GM21447 (cell line): ENCODE measurements around the gene GLB1L2.

ENCODE experiments used
- ATAC-seq: cut with Tn5 transposase; IDR thresholded peaks from one replicate; pipeline ENCODE4 v1.9.1; 2021; ENCODE audit not compliant: unreplicated experiment

GLB1L2 gene

DNA sequence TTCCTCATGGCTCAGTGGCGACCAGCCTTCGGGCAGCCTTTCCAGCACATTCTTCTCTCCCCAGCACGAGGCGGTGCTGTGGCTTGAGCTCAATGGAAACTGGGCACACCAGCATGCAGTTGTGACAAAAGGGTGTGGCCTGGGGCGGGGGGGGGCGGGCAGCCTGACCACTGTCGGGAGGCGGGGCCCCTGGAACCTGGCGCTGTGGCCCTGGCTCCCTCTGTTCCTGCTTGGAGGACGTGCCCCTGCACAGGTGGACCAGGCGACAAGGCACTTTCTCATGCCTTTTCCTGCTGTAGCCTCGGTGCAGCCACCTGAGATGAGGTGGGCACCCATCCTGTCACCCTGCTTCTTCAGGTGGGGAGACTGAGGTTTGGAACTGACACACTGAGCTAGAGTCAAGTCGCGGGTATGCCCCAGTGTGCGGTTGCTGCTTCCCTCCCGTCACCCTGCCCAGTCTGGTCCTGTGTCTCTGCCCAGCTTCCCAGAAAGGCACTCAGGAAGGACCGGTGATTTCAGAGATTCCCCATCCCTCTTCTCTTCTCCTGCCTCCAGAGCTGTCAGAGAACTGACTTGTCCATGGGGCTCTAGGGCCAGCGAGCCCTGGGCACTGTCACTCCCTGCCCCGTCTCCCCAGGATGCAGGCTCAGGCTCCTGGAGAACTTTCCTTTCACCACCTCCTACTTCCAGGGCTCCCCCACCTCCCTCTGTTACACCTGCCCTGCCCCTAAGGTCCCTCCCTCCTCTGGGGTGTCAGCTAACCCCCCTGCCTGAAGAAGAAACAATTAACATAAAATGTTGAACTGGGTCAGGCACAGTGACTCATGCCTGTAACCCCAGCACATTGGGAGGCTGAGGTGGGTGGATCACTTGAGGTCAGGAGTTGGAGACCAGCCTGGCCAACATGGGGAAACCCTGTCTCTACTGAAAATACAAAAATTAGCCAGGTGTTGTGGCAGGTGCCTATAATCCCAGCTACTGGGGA lies 70.3 kb downstream of the GLB1L2 start:
- no peak for ATAC-seq

DNA sequence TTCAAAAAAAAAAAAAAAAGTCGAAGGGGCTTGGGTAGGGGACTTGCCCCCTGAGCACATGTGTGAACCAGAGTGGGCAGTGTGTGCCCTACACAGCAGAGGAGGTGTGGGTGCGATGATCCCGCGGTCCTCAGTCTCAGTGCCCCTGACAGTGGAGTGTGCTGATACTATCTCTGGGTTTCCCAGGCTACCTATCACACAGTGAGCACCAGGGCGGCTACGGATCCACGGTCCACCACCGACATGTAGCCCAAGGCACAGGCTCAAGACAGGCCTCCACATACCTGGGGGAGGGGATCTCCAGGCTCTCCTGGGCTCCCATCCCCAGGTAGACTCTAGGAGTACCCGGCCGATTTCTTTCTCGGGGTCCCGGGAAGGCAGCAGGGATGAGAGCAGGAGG lies 71.1 kb downstream of the GLB1L2 start:
- no peak for ATAC-seq

- no peak for ATAC-seq
These were observed 73.0 kb downstream of the GLB1L2 start for GRCh38 chr11:134404575-134405341.

DNA sequence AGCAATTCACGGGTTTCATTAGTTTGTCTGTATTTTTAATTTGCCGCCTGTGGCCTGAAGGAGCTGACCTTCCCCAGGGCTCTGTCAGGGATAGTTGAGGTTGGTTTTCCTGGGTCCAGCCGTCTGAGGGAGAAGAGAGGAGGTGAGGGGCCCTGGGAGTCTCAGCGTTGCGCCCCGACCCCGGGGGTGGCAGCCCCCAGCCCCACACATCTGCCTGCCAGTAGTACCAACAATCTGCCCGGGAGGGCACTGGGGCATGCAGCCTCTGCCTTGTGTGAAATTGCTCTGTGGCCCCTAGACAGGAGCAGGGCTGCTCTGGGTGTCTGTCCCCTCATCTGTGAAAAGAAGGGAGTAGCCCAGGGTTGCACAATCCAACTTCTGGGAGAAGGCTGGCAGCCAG lies 73.6 kb downstream of the GLB1L2 start:
- ATAC-seq = no peak

GRCh38 chr11:134405841-134406240 lies 74.1 kb downstream of the GLB1L2 start:
- ATAC-seq = no peak

DNA sequence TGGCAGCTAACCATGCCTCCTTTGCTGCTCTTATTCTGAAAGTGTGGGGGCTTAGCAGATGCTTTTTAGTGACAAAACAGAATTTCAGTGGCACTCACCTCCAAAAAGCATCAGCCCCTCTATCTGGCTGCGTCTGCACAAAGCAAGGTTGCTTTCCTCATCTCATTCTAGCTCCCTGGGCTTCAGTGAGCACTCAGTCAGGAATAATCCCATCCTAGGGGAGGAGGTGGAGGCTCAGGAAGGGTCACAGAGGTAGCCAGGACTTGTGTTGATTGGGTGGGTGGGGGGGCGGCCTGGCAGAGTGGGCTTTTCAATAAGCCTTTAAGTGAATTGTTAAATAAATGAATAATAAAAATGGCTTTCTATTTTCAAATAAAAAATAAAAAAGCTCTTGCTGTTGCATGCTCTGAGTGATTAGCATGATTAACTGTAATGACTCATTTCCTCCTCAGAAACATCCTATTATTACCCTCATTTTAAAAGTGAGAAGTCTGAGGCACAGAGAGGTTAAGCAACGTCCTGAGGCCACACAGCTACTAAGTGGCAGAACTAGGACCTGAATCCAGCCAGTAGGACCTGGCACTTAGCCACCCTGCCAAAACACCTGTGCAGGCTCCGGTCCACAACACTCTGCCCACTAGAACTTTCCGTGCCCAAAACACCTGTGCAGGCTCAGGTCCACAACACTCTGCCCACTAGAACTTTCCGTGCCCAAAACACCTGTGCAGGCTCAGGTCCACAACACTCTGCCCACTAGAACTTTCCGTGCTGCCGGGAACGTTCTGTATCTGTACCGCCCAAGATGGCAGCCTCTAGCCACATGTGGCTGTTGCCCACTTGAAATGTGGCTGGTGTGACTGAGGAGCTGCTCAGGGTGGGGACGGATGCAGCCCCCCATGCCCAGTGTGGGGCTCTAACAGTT lies 74.7 kb downstream of the GLB1L2 start:
- no peak for ATAC-seq

DNA sequence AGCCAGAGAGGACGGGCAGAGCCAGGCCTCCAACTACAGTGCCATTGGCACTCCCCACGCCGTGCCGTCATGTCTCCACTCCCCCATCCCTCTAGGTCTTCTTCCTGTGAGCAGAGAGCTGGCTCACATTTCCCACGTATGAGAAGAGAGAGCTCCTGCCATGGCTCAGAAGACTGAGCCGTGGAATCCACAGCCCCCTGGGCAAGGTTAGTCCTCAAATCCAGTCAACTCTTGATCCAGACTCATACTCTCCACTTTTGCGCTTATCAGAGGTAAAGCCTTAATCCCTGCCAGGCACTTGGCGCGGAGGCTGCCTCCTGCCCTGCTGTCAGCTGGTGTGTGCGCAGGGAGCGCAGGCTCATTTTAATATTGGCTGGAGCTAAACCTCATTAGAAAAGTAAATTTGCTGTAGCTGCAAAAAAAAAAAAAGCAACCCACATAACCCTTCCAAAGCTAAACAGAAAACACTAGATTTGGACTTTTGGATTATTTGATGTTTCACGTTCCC lies 75.6 kb downstream of the GLB1L2 start:
- no peak for ATAC-seq

DNA sequence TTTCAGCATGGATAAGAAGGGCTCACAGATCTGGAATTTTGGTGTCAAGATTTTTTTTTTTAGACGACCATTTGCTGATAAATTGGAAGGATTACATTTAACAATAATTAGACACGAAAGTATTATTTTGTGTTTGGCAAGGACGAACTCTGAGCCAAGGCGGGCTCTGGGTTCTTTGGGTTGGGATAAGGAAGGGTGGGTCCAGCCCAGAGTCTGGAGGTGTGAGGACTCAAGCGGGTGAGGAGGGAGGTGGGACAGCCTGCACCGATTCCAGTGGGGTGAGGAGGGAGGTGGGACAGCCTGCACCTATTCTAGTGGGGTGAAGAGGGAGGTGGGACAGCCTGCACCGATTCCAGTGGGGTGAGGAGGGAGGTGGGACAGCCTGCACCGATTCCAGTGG lies 76.1 kb downstream of the GLB1L2 start:
- no peak for ATAC-seq

DNA sequence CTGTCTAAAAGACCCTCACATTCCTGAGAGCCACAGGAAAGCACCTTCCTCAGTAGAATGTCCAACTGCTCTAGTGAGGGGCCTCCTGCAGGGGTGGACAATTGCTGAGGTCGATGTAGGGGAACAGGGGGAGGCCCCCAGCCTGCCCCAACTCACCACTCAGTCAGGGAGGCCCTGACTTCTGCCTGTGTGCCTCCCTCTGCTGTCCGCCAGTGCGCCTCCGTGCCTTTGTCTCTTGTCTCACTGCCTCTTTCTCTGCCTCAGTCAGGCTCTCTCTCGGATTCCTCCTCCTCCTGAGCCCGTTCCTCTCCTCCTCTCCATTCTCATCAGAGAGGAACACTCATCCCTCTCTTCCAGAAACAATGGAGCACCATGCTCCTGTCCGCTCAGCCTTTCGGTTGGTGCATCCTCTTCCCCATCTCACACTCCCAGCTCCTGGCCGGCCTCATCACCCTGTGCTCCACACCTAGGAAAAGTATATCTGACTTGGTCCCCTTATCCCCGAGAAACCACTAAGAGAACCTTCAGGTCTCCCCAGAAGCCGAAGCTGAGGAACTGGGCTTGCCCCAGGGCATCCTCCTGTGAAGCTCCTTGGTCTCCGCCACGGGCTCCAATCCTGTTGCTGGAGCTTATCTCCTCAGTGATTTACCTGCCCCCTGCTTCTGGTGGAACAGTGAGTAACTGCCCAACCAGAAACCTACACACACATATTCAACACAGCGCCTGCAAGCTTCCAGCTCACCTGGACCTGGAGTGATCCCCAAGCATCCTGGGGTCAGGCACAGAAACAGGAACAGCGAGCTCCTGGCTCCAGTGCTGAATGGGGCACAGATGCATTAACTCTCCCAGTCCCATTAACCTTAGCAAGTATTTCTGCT lies 78.0 kb downstream of the GLB1L2 start:
- no peak for ATAC-seq

DNA sequence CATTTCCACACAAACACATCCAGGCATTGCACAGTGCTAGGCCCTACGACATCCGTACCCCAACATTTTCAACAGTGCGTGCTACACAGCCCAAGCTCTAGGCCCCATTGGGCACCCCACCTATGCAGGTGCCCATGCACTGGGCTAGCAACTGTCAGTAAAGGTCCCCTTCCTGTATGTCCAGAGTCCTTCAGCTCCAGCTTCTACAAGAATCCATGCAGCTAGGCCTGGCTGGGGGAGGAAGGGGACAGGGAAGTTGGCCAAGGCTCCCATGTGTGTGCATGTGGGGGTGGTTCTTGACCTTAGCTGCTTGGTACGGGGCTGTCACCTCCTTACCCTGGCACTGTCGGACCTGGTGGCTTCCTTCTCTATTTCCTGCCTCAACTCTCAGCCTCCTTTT lies 79.0 kb downstream of the GLB1L2 start:
- no peak for ATAC-seq

GRCh38 chr11:134412203-134413042 lies 80.6 kb downstream of the GLB1L2 start, which contains the start of gene B3GAT1:
TSS of gene B3GAT1 (minus strand) at chr11:134412242. CDS start at chr11:134387659, 24,583 bp downstream.
- ATAC-seq = no peak

GRCh38 chr11:134413043-134413825 lies 81.4 kb downstream of the GLB1L2 start:
- ATAC-seq = no peak

DNA sequence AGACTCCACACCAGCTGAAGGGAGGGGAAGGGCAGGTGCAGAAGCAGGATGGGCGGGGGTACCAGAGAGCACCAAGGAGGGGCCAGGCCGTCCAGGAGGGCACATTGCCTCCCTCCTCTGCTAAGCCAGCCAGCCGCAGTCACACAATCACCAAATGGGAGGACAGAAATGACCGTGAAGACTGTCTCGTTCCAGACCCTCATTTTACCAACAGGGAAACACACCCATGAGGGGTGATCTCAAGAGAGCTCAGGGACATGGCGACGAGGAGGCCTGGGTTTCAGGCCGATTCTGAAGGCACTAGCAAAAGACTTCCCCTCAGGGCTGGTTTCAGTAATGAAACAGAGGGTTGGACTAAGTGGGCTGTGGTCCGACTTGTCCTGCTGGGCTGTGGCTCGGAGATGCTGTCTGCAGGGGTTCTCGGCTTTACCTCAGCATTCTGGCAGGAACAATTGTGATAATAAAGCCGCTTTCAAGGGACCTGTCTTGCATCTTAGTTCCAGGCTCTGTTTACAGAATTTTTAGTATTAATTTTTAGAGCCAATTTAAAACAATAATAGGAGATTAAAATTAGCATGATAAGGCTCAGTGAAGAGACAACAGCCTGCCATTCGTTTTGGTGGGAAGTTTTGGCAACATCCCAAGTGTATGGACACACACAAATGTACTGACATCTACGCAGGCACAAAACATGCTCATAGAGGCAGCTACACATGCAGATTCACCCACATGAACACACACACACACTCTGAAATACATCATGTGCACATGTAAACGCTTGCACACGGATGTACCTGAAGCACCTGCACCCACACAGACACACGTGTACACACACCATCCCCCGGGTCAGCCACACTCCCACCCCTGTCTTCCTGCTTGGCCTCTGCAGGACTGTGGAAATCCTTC lies 82.3 kb downstream of the GLB1L2 start:
- no peak for ATAC-seq

GRCh38 chr11:134414766-134415765 lies 83.3 kb downstream of the GLB1L2 start:
- ATAC-seq = no peak

- no peak for ATAC-seq
These were observed 84.9 kb downstream of the GLB1L2 start for GRCh38 chr11:134416726-134417125.
